Prostate gland (tissue), 2 donors: ENCODE measurements around the gene LUC7L.

Experiments used
- POLR2A ChIP-seq: fragments of 450-650 bp; IDR thresholded peaks from one replicate; pipeline ENCODE4 v1.6.1; 2016; ENCODE audit warnings: antibody characterized with exemption, mild to moderate bottlenecking
- POLR2AphosphoS5 ChIP-seq: sonication (generic); formaldehyde crosslinking; IDR thresholded peaks from one replicate; pipeline ENCODE4 v1.6.1; 2017; ENCODE audit warnings: antibody characterized with exemption
- TF ChIP-seq, protein P1 (sequence below), 4 experiments: fragments of 200-600 bp in 2 of 4; fragments of 450-650 bp in 2 of 4; sonication (generic) in 2 of 4; IDR thresholded peaks; 1 replicate in 3 of 4; 2 replicates in 1 of 4; pipeline ENCODE4 v1.5.1; 2016 to 2019; ENCODE audit warnings: antibody characterized with exemption in 4 of 4, mild to moderate bottlenecking in 2 of 4, moderate library complexity in 2 of 4

- TF ChIP-seq, protein P1, sequence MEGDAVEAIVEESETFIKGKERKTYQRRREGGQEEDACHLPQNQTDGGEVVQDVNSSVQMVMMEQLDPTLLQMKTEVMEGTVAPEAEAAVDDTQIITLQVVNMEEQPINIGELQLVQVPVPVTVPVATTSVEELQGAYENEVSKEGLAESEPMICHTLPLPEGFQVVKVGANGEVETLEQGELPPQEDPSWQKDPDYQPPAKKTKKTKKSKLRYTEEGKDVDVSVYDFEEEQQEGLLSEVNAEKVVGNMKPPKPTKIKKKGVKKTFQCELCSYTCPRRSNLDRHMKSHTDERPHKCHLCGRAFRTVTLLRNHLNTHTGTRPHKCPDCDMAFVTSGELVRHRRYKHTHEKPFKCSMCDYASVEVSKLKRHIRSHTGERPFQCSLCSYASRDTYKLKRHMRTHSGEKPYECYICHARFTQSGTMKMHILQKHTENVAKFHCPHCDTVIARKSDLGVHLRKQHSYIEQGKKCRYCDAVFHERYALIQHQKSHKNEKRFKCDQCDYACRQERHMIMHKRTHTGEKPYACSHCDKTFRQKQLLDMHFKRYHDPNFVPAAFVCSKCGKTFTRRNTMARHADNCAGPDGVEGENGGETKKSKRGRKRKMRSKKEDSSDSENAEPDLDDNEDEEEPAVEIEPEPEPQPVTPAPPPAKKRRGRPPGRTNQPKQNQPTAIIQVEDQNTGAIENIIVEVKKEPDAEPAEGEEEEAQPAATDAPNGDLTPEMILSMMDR (IDR thresholded peaks at IDR 0.05) = no peak
- no peak for TF ChIP-seq POLR2AphosphoS5
- TF ChIP-seq POLR2A = no peak
Measured at GRCh38 chr16:255183-255582, 25.9 kb upstream of the LUC7L start.
